Gastrocnemius medialis (tissue), 4 donors: ENCODE data around the gene CAPZB. TPM values are rescaled to one million over a fixed set of nuclear protein-coding genes. Genes with fewer than 3 reads are reported as not detected.
A peak's percentile ranks its signal among the peaks of the same experiment; 100 is the strongest.

ENCODE experiments used
- ATAC-seq, 2 donors: fragments of 150-250 bp; one replicate each; pipeline ENCODE4 v1.9.1; 2016
- DNase-seq, 2 donors: peaks; one replicate each; pipeline ENCODE4 v3.0.0-alpha.2; 2019
- H3K27ac ChIP-seq, 4 donors: fragments of 200-600 bp; sonication (generic); 1 replicate in 1 of 4; 2 replicates in 3 of 4; pipeline ENCODE4 v1.5.1; 2016 to 2018; ENCODE audit warnings: mild to moderate bottlenecking in 2 of 4, moderate library complexity in 1 of 4
- H3K27me3 ChIP-seq, 3 donors: fragments of 200-600 bp; sonication (generic) in 2 of 3; 1 replicate in 1 of 3; 2 replicates in 2 of 3; pipeline versions ENCODE4 v1.5.1 to v1.6.0; 2016 to 2019; ENCODE audit warnings: mild to moderate bottlenecking in 1 of 3, moderate library complexity in 1 of 3
- H3K36me3 ChIP-seq, 2 donors: fragments of 200-600 bp; sonication (generic) in 1 of 2; one replicate each; pipeline ENCODE4 v1.5.1; 2017 to 2018
- H3K4me1 ChIP-seq, 2 donors: fragments of 200-600 bp; sonication (generic) in 1 of 2; one replicate each; pipeline ENCODE4 v1.5.1; 2016 to 2017; ENCODE audit warnings: mild to moderate bottlenecking in 2 of 2
- H3K4me3 ChIP-seq, 4 donors: fragments of 200-600 bp; sonication (generic) in 3 of 4; 1 replicate in 1 of 4; 2 replicates in 3 of 4; pipeline ENCODE4 v1.5.1; 2016 to 2019; ENCODE audit warnings: mild to moderate bottlenecking in 2 of 4
- H3K9me3 ChIP-seq, 3 donors: fragments of 200-600 bp; sonication (generic) in 2 of 3; 1 replicate in 1 of 3; 2 replicates in 2 of 3; pipeline ENCODE4 v1.5.1; 2016 to 2019
- POLR2A ChIP-seq, 2 donors: fragments of 450-650 bp; IDR thresholded peaks; one replicate each; pipeline ENCODE4 v1.6.1; 2017; ENCODE audit warnings: antibody characterized with exemption in 2 of 2, mild to moderate bottlenecking in 2 of 2, moderate library complexity in 2 of 2
- in situ Hi-C, 4 donors: fragments of 200-750 bp; cut with MboI; loops; one replicate each; pipeline versions ENCODE4 v1.15.0 to v1.8.0; 2017; ENCODE audit warnings: low sequenced_read_pairs in 4 of 4
- intact Hi-C: fragments of 100-400 bp; cut with DNase I; formaldehyde crosslinking; loops from one replicate; pipeline ENCODE4 v1.15.1; 2023; ENCODE audit warnings: low total_unique reads
- total RNA-seq, 4 donors: library from RNA; depleted of rRNA; stranded (reverse); fragments of >200 nt; gene quantifications; one replicate each; pipeline versions ENCODE4 v1.1.0 to v1.2.3, GENCODE V29; 2016
- TF ChIP-seq, protein P1 (sequence below), 5 experiments: fragments of 450-650 bp in 3 of 5; fragments of 200-600 bp in 2 of 5; sonication (generic) in 2 of 5; IDR thresholded peaks in 4 of 5; conservative IDR thresholded peaks in 1 of 5; 1 replicate in 4 of 5; 2 replicates in 1 of 5; pipeline ENCODE4 v1.5.1; 2016 to 2019; ENCODE audit warnings: antibody characterized with exemption in 5 of 5, mild to moderate bottlenecking in 3 of 5, moderate library complexity in 3 of 5

The CAPZB gene
- total RNA-seq, 4 donors from 2014 or later = 48.6 to 93.8 (median 74.9) TPM

DNA sequence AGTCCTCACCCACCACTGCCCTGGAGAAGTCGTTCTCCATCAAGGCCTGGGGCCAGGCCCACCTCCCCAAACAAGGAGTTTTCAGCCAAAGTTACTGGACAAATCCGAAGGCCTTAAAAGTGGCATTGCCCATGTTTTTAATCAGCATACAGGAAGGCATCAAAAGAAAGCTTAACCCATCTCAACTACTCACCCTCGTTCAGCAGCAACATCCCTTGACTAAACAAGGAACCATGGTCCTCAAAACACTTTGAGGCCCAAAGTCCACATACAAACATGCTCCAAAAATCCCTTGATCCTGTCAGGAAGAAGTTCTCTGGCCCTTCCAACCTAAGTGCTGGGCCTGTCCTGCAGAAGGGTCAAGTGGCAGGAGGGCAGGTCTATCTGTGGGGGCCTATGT, 1.6 kb downstream of the CAPZB start:
- no peak for TF ChIP-seq POLR2A (IDR thresholded peaks at IDR 0.05)
- TF ChIP-seq, protein P1, sequence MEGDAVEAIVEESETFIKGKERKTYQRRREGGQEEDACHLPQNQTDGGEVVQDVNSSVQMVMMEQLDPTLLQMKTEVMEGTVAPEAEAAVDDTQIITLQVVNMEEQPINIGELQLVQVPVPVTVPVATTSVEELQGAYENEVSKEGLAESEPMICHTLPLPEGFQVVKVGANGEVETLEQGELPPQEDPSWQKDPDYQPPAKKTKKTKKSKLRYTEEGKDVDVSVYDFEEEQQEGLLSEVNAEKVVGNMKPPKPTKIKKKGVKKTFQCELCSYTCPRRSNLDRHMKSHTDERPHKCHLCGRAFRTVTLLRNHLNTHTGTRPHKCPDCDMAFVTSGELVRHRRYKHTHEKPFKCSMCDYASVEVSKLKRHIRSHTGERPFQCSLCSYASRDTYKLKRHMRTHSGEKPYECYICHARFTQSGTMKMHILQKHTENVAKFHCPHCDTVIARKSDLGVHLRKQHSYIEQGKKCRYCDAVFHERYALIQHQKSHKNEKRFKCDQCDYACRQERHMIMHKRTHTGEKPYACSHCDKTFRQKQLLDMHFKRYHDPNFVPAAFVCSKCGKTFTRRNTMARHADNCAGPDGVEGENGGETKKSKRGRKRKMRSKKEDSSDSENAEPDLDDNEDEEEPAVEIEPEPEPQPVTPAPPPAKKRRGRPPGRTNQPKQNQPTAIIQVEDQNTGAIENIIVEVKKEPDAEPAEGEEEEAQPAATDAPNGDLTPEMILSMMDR (IDR thresholded peaks at IDR 0.05 in 4 of 5, conservative IDR thresholded peaks at IDR 0.05 in 1 of 5) = no peak
- DNase-seq = no peak
- ATAC-seq = no peak
- Histone ChIP-seq H3K4me1 (peaks cover 71 to 75% of the 10 kb centered on the region in 2 donors), H3K27ac (peak overlapping the region; percentile 87 to 99 (median 96)), H3K27me3 (no peaks in the 10 kb centered on the region), H3K4me3 (peak overlapping the region; percentile 83 to 98 (median 90)), H3K9me3 (no peaks in the 10 kb centered on the region), H3K36me3 (no peaks in the 10 kb centered on the region)
- intact Hi-C loops = loop anchor here (2.0 kb wide), 3 partner anchors 47 to 171 kb away; partner anchors contain the start of genes AKR7A2 and SLC66A1
- in situ Hi-C loops = loop anchor here in 3 of 4 donors (10.0 to 25.0 kb wide), 4 partner anchors 96 to 171 kb away; a partner anchor contains a TSS

DNA sequence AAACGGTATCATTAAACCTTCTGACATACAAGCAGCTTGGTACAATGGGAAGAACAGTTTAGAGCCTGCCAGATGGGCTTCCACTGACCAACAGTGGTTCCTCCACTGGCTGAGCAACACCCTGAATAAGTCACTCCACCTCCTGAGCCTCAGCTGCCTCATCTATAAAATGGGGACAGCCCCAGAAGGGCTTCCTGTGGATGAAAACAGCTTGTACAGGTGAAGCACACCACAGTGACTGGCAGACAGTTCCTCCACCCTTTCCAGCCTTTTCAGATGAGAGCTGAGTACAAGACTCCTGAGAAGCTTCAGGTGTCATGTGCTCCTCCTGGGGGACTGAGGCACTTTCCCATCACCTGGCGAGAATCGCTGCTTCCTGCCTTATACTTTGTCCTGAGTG, 2.1 kb downstream of the CAPZB start:
- Histone ChIP-seq H3K36me3 (no peaks in the 10 kb centered on the region), H3K4me1 (peaks cover 75 to 80% of the 10 kb centered on the region in 2 donors), H3K27ac (peak overlapping the region; percentile 87 to 99 (median 96)), H3K4me3 (peak overlapping the region; percentile 4 to 98 (median 85)), H3K27me3 (no peaks in the 10 kb centered on the region), H3K9me3 (no peaks in the 10 kb centered on the region)
- intact Hi-C loops (loop anchor here (2.0 kb wide), 1 partner anchor 170 kb away; the partner anchor contains the start of genes AKR7A2 and SLC66A1), in situ Hi-C loops (loop anchor here in 3 of 4 donors (10.0 to 25.0 kb wide), 4 partner anchors 96 to 172 kb away; a partner anchor contains a TSS)
- DNase-seq = no peak
- no peak for TF ChIP-seq POLR2A (IDR thresholded peaks at IDR 0.05)
- TF ChIP-seq, protein P1 (IDR thresholded peaks at IDR 0.05 in 4 of 5, conservative IDR thresholded peaks at IDR 0.05 in 1 of 5) = no peak
- ATAC-seq = no peak

DNA sequence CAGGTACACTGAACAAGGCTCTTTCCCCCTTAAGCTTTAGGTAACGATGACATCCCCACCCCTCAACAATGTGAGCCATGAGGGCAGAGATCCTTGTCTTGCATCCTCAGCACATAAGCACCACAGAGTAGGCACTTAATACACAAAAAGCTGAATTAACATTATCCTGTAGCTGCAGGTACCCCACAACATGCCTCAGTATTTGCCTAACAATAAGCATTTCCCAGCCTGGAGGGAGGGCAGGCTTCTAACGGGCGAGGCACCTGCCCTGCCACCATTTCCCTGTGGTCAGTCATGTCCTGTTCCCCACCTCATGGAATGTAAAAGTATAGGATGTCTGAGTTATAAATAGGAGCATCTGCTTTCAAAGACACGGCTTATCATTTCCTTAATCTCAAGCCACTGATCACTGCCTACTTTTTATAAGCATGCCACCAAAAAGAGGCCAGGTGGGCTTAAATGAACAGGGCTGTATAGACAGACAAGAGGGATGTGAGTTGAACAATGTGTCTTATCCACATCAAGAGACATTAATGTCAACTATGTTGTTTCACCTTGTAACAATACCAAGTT, 3.4 kb downstream of the CAPZB start:
- H3K9me3 ChIP-seq = no peaks in the 10 kb centered on the region
- ATAC-seq (no peak), DNase-seq (no peak)
- peaks cover 82 to 84% of the 10 kb centered on the region in 2 donors for H3K4me1 ChIP-seq
- TF ChIP-seq, protein P1 (IDR thresholded peaks at IDR 0.05 in 4 of 5, conservative IDR thresholded peaks at IDR 0.05 in 1 of 5) = no peak
- TF ChIP-seq POLR2A (IDR thresholded peaks at IDR 0.05) = no peak
- H3K27ac ChIP-seq = peak overlapping the region; percentile 27 to 99 (median 93)
- no peaks in the 10 kb centered on the region for H3K36me3 ChIP-seq
- in situ Hi-C loops = loop anchor here in 3 of 4 donors (10.0 to 25.0 kb wide), 4 partner anchors 95 to 173 kb away; a partner anchor contains a TSS
- intact Hi-C loops = loop anchor here (2.0 kb wide), 1 partner anchor 169 kb away; the partner anchor contains the start of genes AKR7A2 and SLC66A1
- H3K4me3 ChIP-seq = peak overlapping the region in 2 of 4 donors; percentile 10 to 98
- H3K27me3 ChIP-seq = no peaks in the 10 kb centered on the region

DNA sequence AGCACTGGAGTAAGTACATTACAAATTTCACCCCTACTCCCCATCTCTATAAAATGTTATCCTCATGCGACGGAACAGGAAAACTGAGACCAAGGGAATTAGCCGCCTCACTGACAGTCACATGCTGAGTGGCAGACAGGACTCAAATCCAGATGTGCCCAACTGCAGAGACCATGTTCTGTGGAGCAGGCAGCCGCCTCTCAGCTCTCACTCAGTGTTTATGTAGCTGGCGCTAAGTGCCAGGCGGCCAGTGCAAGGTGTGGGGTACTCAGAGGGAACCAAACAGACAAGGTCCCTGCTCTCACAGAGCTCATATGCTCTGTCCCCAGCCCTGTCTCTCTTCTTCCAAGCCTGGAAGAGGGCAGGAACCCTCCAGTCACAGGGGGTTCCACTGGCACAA, 5.1 kb downstream of the CAPZB start:
- Histone ChIP-seq H3K4me1 (peaks cover 81 to 89% of the 10 kb centered on the region in 2 donors), H3K36me3 (no peaks in the 10 kb centered on the region), H3K27ac (peak overlapping the region in 1 of 4 donors; percentile 11), H3K27me3 (no peaks in the 10 kb centered on the region), H3K9me3 (no peaks in the 10 kb centered on the region), H3K4me3 (no peak overlapping the region)
- ATAC-seq (no peak), DNase-seq (no peak)
- in situ Hi-C loops (loop anchor here in 3 of 4 donors (10.0 to 25.0 kb wide), 4 partner anchors 93 to 175 kb away; a partner anchor contains a TSS), intact Hi-C loops (no loop called here)
- no peak for TF ChIP-seq POLR2A (IDR thresholded peaks at IDR 0.05)
- TF ChIP-seq, protein P1 (IDR thresholded peaks at IDR 0.05 in 4 of 5, conservative IDR thresholded peaks at IDR 0.05 in 1 of 5) = no peak
